Neural cell (in vitro differentiated cells): Measurements from ENCODE around the gene FAM217A. TPM values are rescaled to one million over a fixed set of nuclear protein-coding genes. Genes with fewer than 3 reads are reported as not detected.

ENCODE experiments used
- H2AFZ ChIP-seq: fragments of 200-600, 300-800 bp; sonication (generic), shearing (Covaris generic); 2 replicates; pipeline ENCODE4 v1.6.0; 2014; ENCODE audit warnings: low read depth, mild to moderate bottlenecking, antibody characterized with exemption, low read length, moderate library complexity
- H3F3A ChIP-seq: fragments of 200-600 bp; shearing (Covaris generic); 2 replicates; pipeline ENCODE4 v1.6.1; 2016; ENCODE audit warnings: mild to moderate bottlenecking, moderate library complexity, mixed read lengths, antibody characterized with exemption, low read length; ENCODE audit not compliant: insufficient read depth, poor library complexity, severe bottlenecking
- H3K27ac ChIP-seq: fragments of 200-600, 300-800 bp; sonication (generic), shearing (Covaris generic); 2 replicates; pipeline ENCODE4 v1.5.1; 2014; ENCODE audit warnings: mild to moderate bottlenecking, low read length, moderate library complexity
- H3K27me3 ChIP-seq: fragments of 300-800, 200-600 bp; sonication (generic), shearing (Covaris generic); 2 replicates; pipeline ENCODE4 v1.6.0; 2014; ENCODE audit warnings: mild to moderate bottlenecking, low read depth, low read length, moderate library complexity; ENCODE audit not compliant: insufficient read depth
- H3K36me3 ChIP-seq: fragments of 300-800, 200-600 bp; sonication (generic), shearing (Covaris generic); 2 replicates; pipeline ENCODE4 v1.5.1; 2014; ENCODE audit warnings: mild to moderate bottlenecking, antibody characterized with exemption, low read length, moderate library complexity; ENCODE audit not compliant: insufficient read depth
- H3K4me2 ChIP-seq: fragments of 300-800, 200-600 bp; sonication (generic), shearing (Covaris generic); 2 replicates; pipeline ENCODE4 v1.6.0; 2014; ENCODE audit warnings: mild to moderate bottlenecking, low read length
- H3K4me3 ChIP-seq: fragments of 300-800, 200-600 bp; sonication (generic), shearing (Covaris generic); 2 replicates; pipeline ENCODE4 v1.5.1; 2014; ENCODE audit warnings: mild to moderate bottlenecking, low read length, moderate library complexity
- H3K79me2 ChIP-seq: fragments of 200-600 bp; shearing (Covaris generic); replicated peaks from 2 replicates; pipeline ENCODE4 v1.6.0; 2014; ENCODE audit warnings: mild to moderate bottlenecking, low read length, moderate library complexity; ENCODE audit not compliant: insufficient read depth
- H3K9ac ChIP-seq: fragments of 300-800, 200-600 bp; sonication (generic), shearing (Covaris generic); 2 replicates; pipeline ENCODE4 v1.6.1; 2016; ENCODE audit warnings: mild to moderate bottlenecking, low read length, mixed read lengths
- H3K9me2 ChIP-seq: fragments of 200-600 bp; shearing (Covaris generic); 2 replicates; pipeline ENCODE4 v1.6.1; 2016; ENCODE audit warnings: mild to moderate bottlenecking, low read length, mixed read lengths; ENCODE audit not compliant: insufficient read depth
- H3K9me3 ChIP-seq: fragments of 200-600, 300-800 bp; sonication (generic), shearing (Covaris generic); 2 replicates; pipeline ENCODE4 v1.6.1; 2016; ENCODE audit warnings: mild to moderate bottlenecking, mixed run types, low read length, moderate library complexity, mixed read lengths
- H4K20me1 ChIP-seq: fragments of 200-600 bp; shearing (Covaris generic); 2 replicates; pipeline ENCODE4 v1.6.1; 2016; ENCODE audit warnings: mild to moderate bottlenecking, mixed run types; ENCODE audit not compliant: insufficient read depth
- EP300 ChIP-seq: fragments of 450-650 bp; conservative IDR thresholded peaks from 2 replicates; pipeline ENCODE4 v1.6.1; 2014; ENCODE audit warnings: antibody characterized with exemption, mild to moderate bottlenecking, moderate library complexity; ENCODE audit not compliant: poor library complexity, severe bottlenecking
- EZH2 ChIP-seq: fragments of 200-600, 300-800 bp; shearing (Covaris generic), sonication (generic); IDR thresholded peaks from 2 replicates; pipeline ENCODE4 v1.6.1; 2014; ENCODE audit warnings: antibody characterized with exemption, low read length, borderline replicate concordance, mild to moderate bottlenecking; ENCODE audit not compliant: insufficient read depth, poor library complexity, severe bottlenecking
- MXI1 ChIP-seq: fragments of 450-650 bp; conservative IDR thresholded peaks from 2 replicates; pipeline ENCODE4 v1.6.1; 2014; ENCODE audit warnings: antibody characterized with exemption, mild to moderate bottlenecking; ENCODE audit not compliant: poor library complexity, severe bottlenecking
- POLR2AphosphoS5 ChIP-seq: IDR thresholded peaks from 2 replicates; pipeline ENCODE4 v1.6.1; 2012
- RAD21 ChIP-seq: fragments of 450-650 bp; conservative IDR thresholded peaks from 2 replicates; pipeline ENCODE4 v1.6.1; 2014; ENCODE audit warnings: antibody characterized with exemption, mild to moderate bottlenecking, moderate library complexity
- SMC3 ChIP-seq: fragments of 450-650 bp; conservative IDR thresholded peaks from 2 replicates; pipeline ENCODE4 v1.6.1; 2014; ENCODE audit warnings: antibody characterized with exemption, mild to moderate bottlenecking, moderate library complexity; ENCODE audit not compliant: poor library complexity
- TAF1 ChIP-seq: IDR thresholded peaks from 2 replicates; pipeline ENCODE4 v1.6.1; 2012; ENCODE audit warnings: low read depth
- polyA plus RNA-seq: library from polyadenylated mRNA; depleted of rRNA; stranded (reverse); fragments of >200 nt; gene quantifications from 2 replicates; pipeline ENCODE4 v1.2.3, GENCODE V29; 2014
- TF ChIP-seq, protein P1 (sequence below): IDR thresholded peaks from 2 replicates; pipeline ENCODE4 v1.6.1; 2012; ENCODE audit warnings: borderline replicate concordance
- TF ChIP-seq, protein P2 (sequence below): fragments of 450-650 bp; IDR thresholded peaks from 2 replicates; pipeline ENCODE4 v1.5.1; 2014; ENCODE audit warnings: antibody characterized with exemption, mild to moderate bottlenecking, moderate library complexity; ENCODE audit not compliant: poor library complexity, severe bottlenecking

The FAM217A gene
- polyA plus RNA-seq, 1 donor from 2014 or later, result not detected

DNA sequence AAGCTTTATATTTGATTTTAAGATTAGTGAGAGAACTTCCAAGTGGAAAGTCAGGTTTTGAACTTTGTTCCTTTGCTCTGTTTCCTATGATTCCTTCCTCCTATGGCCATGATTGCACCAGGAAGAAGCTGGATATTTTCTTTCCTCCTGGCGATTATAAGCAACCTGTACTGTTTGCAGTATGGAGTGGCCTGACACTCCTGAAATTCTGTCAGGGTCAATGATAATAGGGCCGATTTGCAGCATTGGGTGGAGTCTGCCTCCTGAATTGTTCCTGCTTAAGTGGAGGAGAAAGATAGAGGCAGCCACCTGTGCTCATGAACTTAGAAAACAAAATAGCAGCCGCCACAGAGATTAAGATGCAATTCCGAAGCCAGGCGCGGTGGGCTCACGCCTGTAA lies 9.8 kb upstream of the FAM217A start:
- no peaks in the 10 kb centered on the region for H4K20me1 ChIP-seq
- no peaks in the 10 kb centered on the region for H3K27me3 ChIP-seq
- H3F3A ChIP-seq, result no peaks in the 10 kb centered on the region
- H3K79me2 ChIP-seq, result no peaks in the 10 kb centered on the region
- no peaks in the 10 kb centered on the region for H3K36me3 ChIP-seq
- H3K9ac ChIP-seq, result no peak overlapping the region
- no peak overlapping the region for H3K4me2 ChIP-seq
- no peak overlapping the region for H3K27ac ChIP-seq
- H3K9me2 ChIP-seq, result no peaks in the 10 kb centered on the region
- no peak for TF ChIP-seq POLR2AphosphoS5
- no peak for TF ChIP-seq SMC3
- TF ChIP-seq EZH2, result no peak
- no peak for TF ChIP-seq EP300
- TF ChIP-seq, protein P1, sequence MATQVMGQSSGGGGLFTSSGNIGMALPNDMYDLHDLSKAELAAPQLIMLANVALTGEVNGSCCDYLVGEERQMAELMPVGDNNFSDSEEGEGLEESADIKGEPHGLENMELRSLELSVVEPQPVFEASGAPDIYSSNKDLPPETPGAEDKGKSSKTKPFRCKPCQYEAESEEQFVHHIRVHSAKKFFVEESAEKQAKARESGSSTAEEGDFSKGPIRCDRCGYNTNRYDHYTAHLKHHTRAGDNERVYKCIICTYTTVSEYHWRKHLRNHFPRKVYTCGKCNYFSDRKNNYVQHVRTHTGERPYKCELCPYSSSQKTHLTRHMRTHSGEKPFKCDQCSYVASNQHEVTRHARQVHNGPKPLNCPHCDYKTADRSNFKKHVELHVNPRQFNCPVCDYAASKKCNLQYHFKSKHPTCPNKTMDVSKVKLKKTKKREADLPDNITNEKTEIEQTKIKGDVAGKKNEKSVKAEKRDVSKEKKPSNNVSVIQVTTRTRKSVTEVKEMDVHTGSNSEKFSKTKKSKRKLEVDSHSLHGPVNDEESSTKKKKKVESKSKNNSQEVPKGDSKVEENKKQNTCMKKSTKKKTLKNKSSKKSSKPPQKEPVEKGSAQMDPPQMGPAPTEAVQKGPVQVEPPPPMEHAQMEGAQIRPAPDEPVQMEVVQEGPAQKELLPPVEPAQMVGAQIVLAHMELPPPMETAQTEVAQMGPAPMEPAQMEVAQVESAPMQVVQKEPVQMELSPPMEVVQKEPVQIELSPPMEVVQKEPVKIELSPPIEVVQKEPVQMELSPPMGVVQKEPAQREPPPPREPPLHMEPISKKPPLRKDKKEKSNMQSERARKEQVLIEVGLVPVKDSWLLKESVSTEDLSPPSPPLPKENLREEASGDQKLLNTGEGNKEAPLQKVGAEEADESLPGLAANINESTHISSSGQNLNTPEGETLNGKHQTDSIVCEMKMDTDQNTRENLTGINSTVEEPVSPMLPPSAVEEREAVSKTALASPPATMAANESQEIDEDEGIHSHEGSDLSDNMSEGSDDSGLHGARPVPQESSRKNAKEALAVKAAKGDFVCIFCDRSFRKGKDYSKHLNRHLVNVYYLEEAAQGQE, result no peak
- no peak for TF ChIP-seq MXI1
- TF ChIP-seq TAF1, result no peak
- TF ChIP-seq RAD21, result no peak
- TF ChIP-seq, protein P2, sequence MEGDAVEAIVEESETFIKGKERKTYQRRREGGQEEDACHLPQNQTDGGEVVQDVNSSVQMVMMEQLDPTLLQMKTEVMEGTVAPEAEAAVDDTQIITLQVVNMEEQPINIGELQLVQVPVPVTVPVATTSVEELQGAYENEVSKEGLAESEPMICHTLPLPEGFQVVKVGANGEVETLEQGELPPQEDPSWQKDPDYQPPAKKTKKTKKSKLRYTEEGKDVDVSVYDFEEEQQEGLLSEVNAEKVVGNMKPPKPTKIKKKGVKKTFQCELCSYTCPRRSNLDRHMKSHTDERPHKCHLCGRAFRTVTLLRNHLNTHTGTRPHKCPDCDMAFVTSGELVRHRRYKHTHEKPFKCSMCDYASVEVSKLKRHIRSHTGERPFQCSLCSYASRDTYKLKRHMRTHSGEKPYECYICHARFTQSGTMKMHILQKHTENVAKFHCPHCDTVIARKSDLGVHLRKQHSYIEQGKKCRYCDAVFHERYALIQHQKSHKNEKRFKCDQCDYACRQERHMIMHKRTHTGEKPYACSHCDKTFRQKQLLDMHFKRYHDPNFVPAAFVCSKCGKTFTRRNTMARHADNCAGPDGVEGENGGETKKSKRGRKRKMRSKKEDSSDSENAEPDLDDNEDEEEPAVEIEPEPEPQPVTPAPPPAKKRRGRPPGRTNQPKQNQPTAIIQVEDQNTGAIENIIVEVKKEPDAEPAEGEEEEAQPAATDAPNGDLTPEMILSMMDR, result no peak
- no peak overlapping the region for H3K4me3 ChIP-seq
- no peaks in the 10 kb centered on the region for H3K9me3 ChIP-seq
- H2AFZ ChIP-seq, result no peak overlapping the region

GRCh38 chr6:4085332-4085700 lies 6.4 kb upstream of the FAM217A start:
- H3K9me2 ChIP-seq, result no peaks in the 10 kb centered on the region
- no peak overlapping the region for H3K4me3 ChIP-seq
- TF ChIP-seq, protein P1, result no peak
- no peak for TF ChIP-seq SMC3
- no peak for TF ChIP-seq RAD21
- no peak for TF ChIP-seq MXI1
- TF ChIP-seq EP300, result no peak
- no peak for TF ChIP-seq TAF1
- TF ChIP-seq EZH2, result no peak
- TF ChIP-seq POLR2AphosphoS5, result no peak
- TF ChIP-seq, protein P2, result no peak
- H3K27ac ChIP-seq, result no peak overlapping the region
- H2AFZ ChIP-seq, result no peak overlapping the region
- no peaks in the 10 kb centered on the region for H3K27me3 ChIP-seq
- H3K9me3 ChIP-seq, result no peaks in the 10 kb centered on the region
- H3F3A ChIP-seq, result no peaks in the 10 kb centered on the region
- H3K36me3 ChIP-seq, result no peaks in the 10 kb centered on the region
- H4K20me1 ChIP-seq, result no peaks in the 10 kb centered on the region
- H3K79me2 ChIP-seq, result no peaks in the 10 kb centered on the region
- no peak overlapping the region for H3K4me2 ChIP-seq
- no peak overlapping the region for H3K9ac ChIP-seq
